H7 (cell line): ENCODE results near the gene CGB3. TPM values are rescaled to one million over a fixed set of nuclear protein-coding genes. Genes with fewer than 3 reads are reported as not detected.
A peak's percentile ranks its signal among the peaks of the same experiment; 100 is the strongest.

Source experiments
- DNase-seq: peaks from one replicate; pipeline ENCODE4 v3.0.0; 2012
- H3K27me3 ChIP-seq: 2 replicates; pipeline ENCODE4 v1.6.0; 2011; ENCODE audit warnings: mild to moderate bottlenecking, low read length; ENCODE audit not compliant: control insufficient read depth, insufficient read depth
- H3K36me3 ChIP-seq: replicated peaks from 2 replicates; pipeline ENCODE4 v1.5.1; 2011; ENCODE audit warnings: low read length; ENCODE audit not compliant: control insufficient read depth, insufficient read depth
- H3K4me3 ChIP-seq: 2 replicates; pipeline ENCODE4 v1.5.1; 2011; ENCODE audit warnings: low read depth, mild to moderate bottlenecking, control low read depth, low read length, moderate library complexity; ENCODE audit not compliant: insufficient read depth
- total RNA-seq: library from RNA; depleted of rRNA; stranded (reverse); fragments of >200 nt; shearing (Covaris generic); gene quantifications from 2 replicates; pipeline ENCODE4 v1.2.3, GENCODE V29; 2014

The CGB3 gene
- total RNA-seq, 1 experiment from 2014 or later = not detected

DNA sequence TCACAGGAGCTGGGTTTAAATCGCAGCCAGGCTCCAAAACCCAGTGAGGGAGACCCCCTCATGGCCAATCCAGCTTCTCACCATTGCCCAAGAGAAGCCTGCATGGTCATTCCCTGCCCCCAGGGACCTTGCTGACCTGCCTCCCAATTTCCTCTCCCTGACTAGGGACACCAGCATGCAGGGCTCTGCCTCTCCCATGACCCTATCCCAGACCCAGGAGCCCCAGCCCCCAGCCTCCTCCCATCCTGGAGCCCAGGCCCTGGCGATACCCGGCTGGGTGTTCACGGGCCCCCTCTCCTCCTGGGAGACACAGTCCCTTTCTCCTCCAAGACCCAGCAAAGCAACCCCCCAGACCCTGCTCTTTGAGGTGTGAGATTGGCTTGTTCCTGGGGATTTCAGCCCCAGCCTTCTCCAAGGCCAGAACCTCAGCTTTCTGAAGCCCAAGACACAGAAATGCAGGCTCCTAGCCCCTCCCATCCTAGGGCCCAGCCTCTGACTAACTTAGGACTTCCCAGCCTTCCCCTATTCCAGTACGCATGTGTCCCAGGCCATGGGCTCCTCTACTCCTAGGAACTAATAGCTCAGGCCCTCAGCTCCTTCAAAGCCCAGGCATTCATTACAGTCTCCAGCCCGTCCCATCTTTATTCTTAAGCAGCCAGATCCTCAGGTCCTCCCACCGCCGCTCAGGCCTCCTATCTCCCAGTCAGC lies 32.1 kb downstream of the CGB3 start:
- Histone ChIP-seq H3K4me3 (peak overlapping the region; percentile 82), H3K36me3 (peaks cover 7% of the 10 kb centered on the region), H3K27me3 (no peaks in the 10 kb centered on the region)
- peak; percentile 85 for DNase-seq

DNA sequence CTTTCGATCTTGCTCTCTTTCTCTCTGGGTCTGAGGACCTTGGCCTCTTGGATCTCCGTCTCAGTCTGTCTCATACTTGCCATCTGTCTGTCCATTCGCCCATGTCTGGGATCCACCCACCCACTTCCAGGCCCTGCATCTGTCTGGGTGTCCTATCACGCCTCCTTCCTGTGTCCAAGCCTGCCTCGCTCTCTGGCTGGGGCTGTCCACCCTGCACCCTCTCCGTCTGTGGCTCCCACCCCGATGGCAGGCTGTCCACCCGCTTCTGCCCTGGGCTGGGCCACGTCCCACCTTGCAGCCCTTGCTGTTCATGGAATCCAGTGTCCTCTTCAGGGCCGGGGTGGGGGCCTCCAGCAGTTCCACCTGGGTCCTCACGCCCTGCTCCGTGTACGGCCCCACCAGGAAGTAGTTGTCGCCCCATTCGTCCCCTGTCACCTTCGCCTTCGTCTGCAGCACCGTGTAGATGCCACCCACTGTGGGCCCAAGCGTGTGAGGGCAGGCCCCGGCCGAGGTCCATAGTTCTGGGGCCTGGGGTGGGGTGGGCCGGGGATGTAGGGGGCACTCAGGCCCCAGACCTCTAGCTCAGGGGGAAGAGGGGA lies 33.0 kb downstream of the CGB3 start:
- peak; percentile 26 for DNase-seq
- H3K36me3 ChIP-seq = peaks cover 7% of the 10 kb centered on the region
- H3K27me3 ChIP-seq = no peaks in the 10 kb centered on the region
- H3K4me3 ChIP-seq = no peak overlapping the region

DNA sequence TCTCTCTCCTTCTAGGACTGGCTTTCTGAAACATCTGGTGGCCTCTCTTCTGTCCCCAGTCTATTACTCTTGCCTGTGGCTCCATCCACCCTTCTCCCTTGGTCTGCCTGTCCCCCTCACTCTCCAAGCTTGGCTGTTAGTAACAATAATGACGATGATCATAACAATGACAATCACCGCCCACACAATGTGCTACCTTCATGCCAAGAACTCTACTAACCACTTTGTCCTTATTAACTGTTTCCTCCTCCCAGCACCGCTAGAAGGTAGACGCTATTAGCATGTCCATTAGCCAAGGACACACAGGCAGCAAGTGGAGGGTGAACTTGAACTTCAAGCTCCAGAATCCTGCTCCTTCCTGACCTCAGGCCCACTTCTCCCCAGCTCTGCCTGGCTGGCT lies 33.7 kb downstream of the CGB3 start:
- peak; percentile 22 for DNase-seq
- H3K36me3 ChIP-seq = peaks cover 8% of the 10 kb centered on the region
- H3K27me3 ChIP-seq = no peaks in the 10 kb centered on the region
- H3K4me3 ChIP-seq = no peak overlapping the region

DNA sequence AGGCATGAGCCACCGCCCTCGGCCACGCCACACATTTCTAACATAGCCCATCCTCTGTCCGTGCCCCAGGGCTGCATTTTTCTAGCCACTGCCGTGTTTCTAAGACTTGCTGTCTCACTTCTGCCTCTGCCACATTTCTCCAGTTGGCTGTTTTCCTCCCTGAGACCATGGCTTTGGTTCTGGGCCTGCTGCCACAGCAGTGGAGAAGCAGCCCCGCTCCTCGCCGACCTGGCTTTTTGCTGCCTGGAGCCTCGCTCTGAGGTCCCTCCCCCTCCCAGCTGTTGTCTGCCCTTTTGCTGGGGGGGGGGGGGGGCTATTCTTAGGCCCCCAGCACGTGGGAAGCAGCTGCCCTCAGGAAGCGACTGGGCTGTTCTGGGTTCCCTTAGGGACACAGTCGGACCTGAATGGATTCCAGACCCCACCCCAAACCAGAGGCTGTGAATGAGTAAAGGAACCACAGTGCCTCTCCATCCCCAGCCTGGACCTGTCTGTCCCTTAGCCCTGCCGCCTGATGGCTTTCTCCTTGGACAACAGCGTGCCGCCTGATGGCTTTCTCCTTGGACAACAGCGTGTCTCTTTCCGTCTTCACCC lies 34.3 kb downstream of the CGB3 start:
- DNase-seq = peak; percentile 22
- Histone ChIP-seq H3K4me3 (no peak overlapping the region), H3K27me3 (no peaks in the 10 kb centered on the region), H3K36me3 (peaks cover 10% of the 10 kb centered on the region)

DNA sequence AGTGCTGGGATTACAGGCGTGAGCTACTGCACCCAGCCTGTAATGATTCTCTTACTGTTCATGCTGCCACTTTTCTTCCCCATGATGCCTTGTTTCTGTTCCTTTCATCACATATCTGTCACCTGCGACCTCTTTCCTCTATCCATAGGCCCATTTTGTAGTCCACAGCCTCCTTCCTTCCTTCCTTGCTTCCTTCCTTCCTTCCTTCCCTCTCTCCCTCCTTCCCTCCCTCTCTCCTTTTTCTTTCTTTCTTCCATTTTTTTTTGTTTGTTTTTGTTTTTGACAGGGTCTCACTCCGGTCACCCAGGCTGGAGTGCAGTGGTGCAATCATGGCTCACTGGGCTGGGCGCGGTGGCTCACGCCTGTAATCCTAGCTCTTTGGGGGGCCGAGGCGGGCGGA lies 35.3 kb downstream of the CGB3 start:
- no peak for DNase-seq
- no peaks in the 10 kb centered on the region for H3K27me3 ChIP-seq
- peaks cover 10% of the 10 kb centered on the region for H3K36me3 ChIP-seq
- no peak overlapping the region for H3K4me3 ChIP-seq

DNA sequence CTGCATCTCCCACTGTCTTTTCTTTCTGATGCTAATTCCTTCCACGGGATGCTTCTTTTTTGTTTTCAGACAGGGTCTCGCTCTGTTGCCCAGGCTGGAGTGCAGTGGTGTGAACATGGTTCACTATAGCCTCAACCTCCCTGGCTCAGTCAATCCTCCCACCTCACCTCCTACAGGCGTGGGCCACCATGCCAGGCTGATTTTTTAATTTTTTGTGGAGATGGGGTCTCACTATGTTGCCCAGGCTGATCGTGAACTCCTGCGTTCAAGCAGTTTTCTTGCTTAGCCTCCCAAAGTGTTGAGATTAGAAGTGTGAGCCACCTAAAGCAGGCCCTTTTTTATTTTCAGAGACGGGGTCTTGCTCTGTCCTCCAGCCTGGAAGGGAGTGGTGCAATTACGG lies 35.8 kb downstream of the CGB3 start:
- H3K4me3 ChIP-seq = no peak overlapping the region
- DNase-seq = no peak
- H3K27me3 ChIP-seq = no peaks in the 10 kb centered on the region
- H3K36me3 ChIP-seq = peaks cover 10% of the 10 kb centered on the region

DNA sequence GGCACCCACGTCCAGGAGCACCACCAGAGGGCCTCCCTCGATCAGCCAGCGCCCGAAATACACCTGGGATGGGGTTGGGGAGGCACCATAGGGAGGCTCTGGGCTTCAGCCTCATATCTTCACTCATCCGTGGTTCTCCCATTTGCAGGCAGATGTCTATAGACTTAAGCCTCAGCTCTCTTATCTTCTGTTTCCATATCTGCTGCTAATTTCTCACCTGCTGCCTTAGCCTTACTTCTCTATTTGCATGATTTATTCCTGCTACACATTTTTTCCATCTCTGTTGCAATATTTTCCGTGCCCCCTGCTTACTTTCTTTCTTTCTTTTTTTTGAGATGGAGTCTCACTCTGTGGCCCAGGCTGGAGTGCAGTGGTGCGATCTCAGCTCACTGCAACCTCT lies 36.8 kb downstream of the CGB3 start:
- Histone ChIP-seq H3K4me3 (no peak overlapping the region), H3K36me3 (peaks cover 10% of the 10 kb centered on the region), H3K27me3 (no peaks in the 10 kb centered on the region)
- DNase-seq = no peak

DNA sequence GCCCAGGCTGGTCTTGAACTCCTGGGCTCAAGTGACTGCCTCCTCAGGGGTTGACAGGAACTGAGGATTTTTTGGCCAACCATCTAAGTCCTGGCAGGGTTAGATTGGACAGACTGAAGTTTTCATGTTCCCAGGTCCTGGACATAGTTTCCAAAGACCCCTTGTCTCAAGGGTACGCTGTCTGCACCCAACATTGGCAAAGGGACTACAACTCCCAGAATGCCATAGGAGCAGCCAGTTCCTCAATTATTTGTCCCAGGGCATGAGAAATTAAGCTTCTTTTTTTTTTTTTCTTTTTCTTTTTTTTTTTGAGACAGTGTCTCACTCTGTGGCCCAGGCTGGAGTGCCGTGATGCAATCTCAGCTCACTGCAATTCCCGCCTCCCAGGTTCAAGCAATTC lies 37.9 kb downstream of the CGB3 start:
- Histone ChIP-seq H3K4me3 (no peak overlapping the region), H3K27me3 (no peaks in the 10 kb centered on the region), H3K36me3 (peaks cover 10% of the 10 kb centered on the region)
- no peak for DNase-seq

DNA sequence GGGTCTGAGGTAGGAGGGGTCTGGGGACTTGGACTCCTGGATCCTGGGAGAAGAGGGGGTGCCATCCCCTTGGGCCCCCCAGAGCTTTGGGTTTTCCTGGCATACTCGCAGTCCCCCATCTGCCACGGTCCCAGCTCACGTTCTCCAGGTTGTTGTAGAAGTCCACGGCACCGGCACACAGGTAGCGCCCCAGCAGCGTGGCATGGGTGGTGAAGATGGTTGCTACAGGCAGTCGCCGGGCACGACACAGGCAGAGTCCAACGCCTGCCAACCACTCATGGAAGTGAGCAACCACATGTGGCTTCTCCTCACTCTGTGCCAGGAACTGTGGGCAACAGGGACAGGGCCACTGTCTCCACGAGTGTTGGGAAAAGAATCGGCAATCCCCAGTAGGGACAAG lies 38.4 kb downstream of the CGB3 start:
- peaks cover 9% of the 10 kb centered on the region for H3K36me3 ChIP-seq
- no peak for DNase-seq
- no peak overlapping the region for H3K4me3 ChIP-seq

DNA sequence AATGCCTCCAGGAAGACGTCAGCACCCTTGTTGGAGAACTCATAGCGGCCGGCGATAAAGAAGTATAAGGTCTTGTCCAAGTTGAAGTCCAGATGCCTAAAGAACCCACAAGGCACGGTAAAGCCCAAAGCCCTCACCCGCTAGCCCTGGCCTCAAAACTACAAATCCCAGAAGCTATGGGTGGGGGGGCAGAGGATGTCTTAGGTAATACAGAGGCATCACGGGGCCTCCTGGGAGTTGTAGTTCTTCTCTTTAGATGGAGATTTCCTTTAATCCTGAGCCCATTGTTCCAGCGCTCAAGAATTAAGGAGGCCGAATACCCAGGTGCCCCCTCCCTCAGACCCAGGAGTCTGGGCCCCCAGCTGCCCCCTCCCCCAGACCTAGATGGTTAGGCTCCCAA lies 41.9 kb downstream of the CGB3 start:
- H3K27me3 ChIP-seq = no peaks in the 10 kb centered on the region
- no peak for DNase-seq
- H3K36me3 ChIP-seq = peaks cover 7% of the 10 kb centered on the region
- no peak overlapping the region for H3K4me3 ChIP-seq

More for the DNA sequence above, 38.4 kb downstream of the CGB3 start:
- no peaks in the 10 kb centered on the region for H3K27me3 ChIP-seq

DNA sequence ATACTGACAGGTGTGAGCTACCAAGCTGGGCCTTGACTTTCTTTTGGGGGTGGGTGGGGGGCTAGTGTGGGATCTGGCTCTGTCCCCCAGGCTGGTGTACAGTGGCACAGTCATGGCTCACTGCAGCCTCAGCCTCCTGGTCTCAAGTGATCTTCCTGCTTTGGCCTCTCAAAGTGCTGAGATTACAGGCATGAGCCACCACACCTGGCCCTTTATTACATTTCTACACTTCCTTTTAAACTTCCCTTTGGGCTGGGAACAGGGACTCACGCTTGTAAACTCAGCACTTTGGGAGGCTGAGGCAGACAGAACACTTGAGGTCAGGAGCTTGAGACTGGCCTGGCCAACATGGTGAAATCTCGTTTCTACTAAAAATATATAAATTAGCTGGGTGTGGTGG lies 47.1 kb downstream of the CGB3 start:
- no peaks in the 10 kb centered on the region for H3K27me3 ChIP-seq

DNA sequence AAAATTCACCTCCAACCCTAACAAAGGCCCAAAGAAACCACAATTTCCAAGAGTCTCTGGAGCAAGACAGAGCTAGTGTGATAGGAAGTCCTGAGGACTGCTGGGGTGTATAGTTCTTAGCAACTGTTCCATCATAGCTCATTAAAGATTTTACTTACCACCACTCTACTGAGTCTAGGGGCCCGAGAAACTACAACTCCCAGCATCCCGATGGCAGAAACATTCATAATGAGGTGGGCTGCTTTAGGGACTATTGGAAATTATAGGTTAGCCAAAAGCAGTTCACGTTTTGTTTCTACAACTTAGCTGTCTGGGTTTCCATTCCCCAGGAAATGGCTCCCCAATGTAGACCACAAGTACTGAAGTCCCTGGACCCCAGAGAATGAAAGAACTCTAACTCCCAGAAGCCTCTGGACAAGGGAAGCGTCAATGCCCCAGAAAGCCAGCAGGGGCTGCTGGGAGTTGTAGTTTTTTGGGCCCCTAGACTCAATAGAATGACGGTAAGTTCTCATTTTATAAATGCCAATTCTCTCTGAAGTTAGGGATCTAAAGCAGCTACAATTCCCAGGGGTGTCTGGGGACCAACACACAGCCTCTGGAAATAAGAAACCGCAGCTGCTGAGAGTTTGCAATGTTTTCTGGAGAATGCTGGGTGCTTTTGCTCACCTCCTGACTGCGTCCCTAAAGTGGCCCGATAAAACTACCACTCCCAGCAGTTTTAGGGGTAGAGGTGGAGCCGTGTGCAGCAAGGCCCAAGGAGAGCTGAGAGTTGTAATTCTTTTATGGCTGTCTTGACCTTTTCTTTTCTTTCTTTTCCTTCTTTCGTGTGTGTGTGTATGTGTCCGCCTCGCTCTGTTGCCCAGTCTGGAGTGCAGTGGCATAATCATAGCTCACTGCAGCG lies 47.9 kb downstream of the CGB3 start:
- Histone ChIP-seq H3K36me3 (peaks cover 12% of the 10 kb centered on the region), H3K27me3 (no peaks in the 10 kb centered on the region), H3K4me3 (no peak overlapping the region)
- peak; percentile 83 for DNase-seq

More for the DNA sequence above, 47.1 kb downstream of the CGB3 start:
- DNase-seq = no peak
- Histone ChIP-seq H3K36me3 (peaks cover 12% of the 10 kb centered on the region), H3K4me3 (no peak overlapping the region)
